PC-9 (cell line): Measurements from ENCODE around the gene AFAP1L1. TPM values are rescaled to one million over a fixed set of nuclear protein-coding genes. Genes with fewer than 3 reads are reported as not detected.

Source experiments
- BruUV-seq: library from RNA; stranded (reverse); fragments of 400-500 nt; replicated peaks from 2 replicates; lab custom pipeline; 2021; lab: Mats Ljungman, UMichigan
- CTCF ChIA-PET: fragments of 300-600 bp; sonication (Branson Sonifier 250); formaldehyde crosslinking; loops from one replicate; lab custom pipeline; 2022; ENCODE audit warnings: antibody characterized with exemption; lab: Charles Lee
- POLR2A ChIA-PET: fragments of 300-600 bp; sonication (Branson Sonifier 250); formaldehyde crosslinking; loops from one replicate; lab custom pipeline; 2022; ENCODE audit warnings: antibody characterized with exemption; ENCODE audit not compliant: unreplicated experiment; lab: Charles Lee
- DNase-seq, 2 experiments: peaks; one replicate each; pipeline versions ENCODE4 v3.0.0 to v3.0.0-alpha.2; 2015 to 2022; ENCODE audit warnings: mixed read lengths in 1 of 2
- H2AFZ ChIP-seq: fragments of 200-600 bp; sonication (generic); 2 replicates; pipeline ENCODE4 v1.8.1; 2017; ENCODE audit warnings: antibody characterized with exemption
- H3F3A ChIP-seq: fragments of 200-600 bp; sonication (generic); 2 replicates; pipeline ENCODE4 v1.8.1; 2017; ENCODE audit warnings: antibody characterized with exemption, mild to moderate bottlenecking, low read depth; ENCODE audit not compliant: insufficient read depth
- H3K27ac ChIP-seq: fragments of 200-600 bp; sonication (generic); 2 replicates; pipeline ENCODE4 v1.6.1; 2016; ENCODE audit warnings: mixed run types
- H3K27me3 ChIP-seq: fragments of 200-600 bp; sonication (generic); 2 replicates; pipeline ENCODE4 v1.6.1; 2016; ENCODE audit warnings: low read depth, mixed run types; ENCODE audit not compliant: insufficient read depth
- H3K36me3 ChIP-seq: fragments of 200-600 bp; sonication (generic); 2 replicates; pipeline ENCODE4 v1.6.1; 2016; ENCODE audit warnings: low read depth, mixed run types
- H3K4me1 ChIP-seq: fragments of 200-600 bp; sonication (generic); replicated peaks from 2 replicates; pipeline ENCODE4 v1.6.1; 2016; ENCODE audit warnings: mixed run types; ENCODE audit not compliant: insufficient read depth
- H3K4me2 ChIP-seq: fragments of 200-600 bp; sonication (generic); 2 replicates; pipeline ENCODE4 v1.6.1; 2017; ENCODE audit warnings: mixed run types
- H3K4me3 ChIP-seq: fragments of 200-600 bp; sonication (generic); 2 replicates; pipeline ENCODE4 v1.6.1; 2016; ENCODE audit warnings: mixed run types
- H3K79me2 ChIP-seq: fragments of 200-600 bp; sonication (generic); 2 replicates; pipeline ENCODE4 v1.6.1; 2017; ENCODE audit warnings: low read depth, mixed run types
- H3K9me2 ChIP-seq: fragments of 200-600 bp; sonication (generic); 2 replicates; pipeline ENCODE4 v1.8.1; 2017; ENCODE audit warnings: mild to moderate bottlenecking; ENCODE audit not compliant: insufficient read depth
- H3K9me3 ChIP-seq: fragments of 200-600 bp; sonication (generic); 2 replicates; pipeline ENCODE4 v1.8.1; 2016; ENCODE audit warnings: low read depth; ENCODE audit not compliant: insufficient read depth
- H4K20me1 ChIP-seq: fragments of 200-600 bp; sonication (generic); 2 replicates; pipeline ENCODE4 v1.8.1; 2017; ENCODE audit not compliant: insufficient read depth
- EZH2 ChIP-seq: fragments of 200-600 bp; sonication (generic); IDR thresholded peaks from 2 replicates; pipeline ENCODE4 v1.8.0; 2017; ENCODE audit warnings: antibody characterized with exemption, low read depth
- intact Hi-C: fragments of 100-400 bp; cut with micrococcal nuclease; formaldehyde crosslinking; loops from one replicate; pipeline ENCODE4 v1.10.0; 2022; ENCODE audit not compliant: unreplicated experiment
- total RNA-seq: library from RNA; stranded (reverse); gene quantifications from 2 replicates; pipeline ENCODE4 v1.2.3, GENCODE V29; 2021
- TF ChIP-seq, protein P1 (sequence below): fragments of 200-600 bp; sonication (generic); conservative IDR thresholded peaks from 2 replicates; pipeline ENCODE4 v1.6.1; 2017; ENCODE audit warnings: mixed run types, antibody characterized with exemption, mild to moderate bottlenecking, moderate library complexity

Gene AFAP1L1
- total RNA-seq, 1 experiment from 2014 or later = 9.6 TPM

- ChIA-PET CTCF (interaction anchor here (0.6 to 1.7 kb wide), 9 partner anchors 9 to 930 kb away, joined by 3 to 12 read pairs (median 4); no protein-coding TSS in a partner anchor), POLR2A (interaction anchor here (0.5 to 1.3 kb wide), 10 partner anchors 10 to 384 kb away, joined by 3 to 8 read pairs (median 6); no protein-coding TSS in a partner anchor)
- Histone ChIP-seq H3K9me3 (no peaks in the 10 kb centered on the region), H3K4me3 (peak within 1 kb of the TSS; percentile 86), H3K27ac (no peak within 1 kb of the TSS), H4K20me1 (peaks cover 14% of the 10 kb centered on the region; the same call in 1 of the 2 replicates), H3K79me2 (no peaks in the 10 kb centered on the region), H2AFZ (peak within 1 kb of the TSS; percentile 97), H3K27me3 (no peaks in the 10 kb centered on the region), H3K36me3 (peaks cover 5% of the 10 kb centered on the region), H3K4me2 (peak within 1 kb of the TSS; percentile 95), H3K9me2 (no peaks in the 10 kb centered on the region), H3F3A (peaks cover 44% of the 10 kb centered on the region), H3K4me1 (peaks cover 14% of the 10 kb centered on the region; the same call in 1 of the 2 replicates)
- BruUV-seq = no TSS peak
- intact Hi-C loops = loop anchor here (5.0 kb wide), 1 partner anchor 35 kb away; no protein-coding TSS in a partner anchor
- DNase-seq = peak; percentile 88 to 96
- TF ChIP-seq, protein P1, sequence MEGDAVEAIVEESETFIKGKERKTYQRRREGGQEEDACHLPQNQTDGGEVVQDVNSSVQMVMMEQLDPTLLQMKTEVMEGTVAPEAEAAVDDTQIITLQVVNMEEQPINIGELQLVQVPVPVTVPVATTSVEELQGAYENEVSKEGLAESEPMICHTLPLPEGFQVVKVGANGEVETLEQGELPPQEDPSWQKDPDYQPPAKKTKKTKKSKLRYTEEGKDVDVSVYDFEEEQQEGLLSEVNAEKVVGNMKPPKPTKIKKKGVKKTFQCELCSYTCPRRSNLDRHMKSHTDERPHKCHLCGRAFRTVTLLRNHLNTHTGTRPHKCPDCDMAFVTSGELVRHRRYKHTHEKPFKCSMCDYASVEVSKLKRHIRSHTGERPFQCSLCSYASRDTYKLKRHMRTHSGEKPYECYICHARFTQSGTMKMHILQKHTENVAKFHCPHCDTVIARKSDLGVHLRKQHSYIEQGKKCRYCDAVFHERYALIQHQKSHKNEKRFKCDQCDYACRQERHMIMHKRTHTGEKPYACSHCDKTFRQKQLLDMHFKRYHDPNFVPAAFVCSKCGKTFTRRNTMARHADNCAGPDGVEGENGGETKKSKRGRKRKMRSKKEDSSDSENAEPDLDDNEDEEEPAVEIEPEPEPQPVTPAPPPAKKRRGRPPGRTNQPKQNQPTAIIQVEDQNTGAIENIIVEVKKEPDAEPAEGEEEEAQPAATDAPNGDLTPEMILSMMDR = no peak
- TF ChIP-seq EZH2 = no peak
Measured at GRCh38 chr5:149357370-149358293, 86.0 kb downstream of the AFAP1L1 start, which contains the start of gene PCYOX1L. PCYOX1L (plus strand) TSS chr5:149358046; CDS start chr5:149358069, 23 bp downstream.

DNA sequence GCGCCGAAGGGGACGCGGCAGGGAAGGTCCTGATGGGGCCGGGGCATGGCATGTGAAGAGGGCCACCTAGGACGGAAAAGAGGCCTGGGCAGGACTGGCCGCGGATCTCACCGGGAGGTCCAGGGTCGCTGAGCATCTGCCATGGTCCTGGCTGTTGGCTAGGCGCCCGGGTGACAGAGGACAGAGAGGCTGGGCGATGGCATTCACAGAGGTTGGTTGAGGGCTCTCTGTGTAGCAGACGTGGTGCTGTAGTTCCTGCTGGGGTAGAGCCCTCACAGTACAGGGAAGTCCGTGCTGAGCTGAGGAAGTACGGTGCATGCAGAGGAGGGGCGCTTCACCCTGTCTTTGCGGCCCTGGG lies 86.6 kb downstream of the AFAP1L1 start:
- peak in 1 of 2 experiments; percentile 10 for DNase-seq
- H3K27me3 ChIP-seq = no peaks in the 10 kb centered on the region
- intact Hi-C loops = loop anchor here (5.0 kb wide), 1 partner anchor 36 kb away; no protein-coding TSS in a partner anchor
- H3K4me2 ChIP-seq = peak overlapping the region; percentile 95
- peak overlapping the region; percentile 86 for H3K4me3 ChIP-seq
- H3K9me3 ChIP-seq = no peaks in the 10 kb centered on the region
- TF ChIP-seq, protein P1 = no peak
- no peak for TF ChIP-seq EZH2
- ChIA-PET CTCF (interaction anchor here (0.6 to 1.7 kb wide), 9 partner anchors 8 to 929 kb away, joined by 3 to 12 read pairs (median 4); no protein-coding TSS in a partner anchor), POLR2A (interaction anchor here (0.5 to 1.3 kb wide), 10 partner anchors 9 to 385 kb away, joined by 3 to 8 read pairs (median 6); no protein-coding TSS in a partner anchor)
- H3K36me3 ChIP-seq = no peaks in the 10 kb centered on the region
- no peak overlapping the region for H3K27ac ChIP-seq
- peaks cover 38% of the 10 kb centered on the region for H3F3A ChIP-seq
- no peaks in the 10 kb centered on the region for H3K79me2 ChIP-seq
- no peaks in the 10 kb centered on the region for H3K9me2 ChIP-seq
- peaks cover 14% of the 10 kb centered on the region; the same call in 1 of the 2 replicates for H3K4me1 ChIP-seq
- peak overlapping the region; percentile 97 for H2AFZ ChIP-seq
- no TSS peak for BruUV-seq
- 0 out of 2 replicates have a peak, but pooled peaks cover 8% of the 10 kb centered on the region for H4K20me1 ChIP-seq
